Astrocyte of the cerebellum (primary cell): ENCODE measurements around the gene KRT38.

Experiments
- DNase-seq: peaks from one replicate; pipeline ENCODE4 v3.0.0-alpha.2; 2011; ENCODE audit warnings: low read depth
- H3K4me3 ChIP-seq: 2 replicates; pipeline ENCODE4 v1.5.1; 2011; ENCODE audit warnings: mild to moderate bottlenecking, low read depth, low read length, moderate library complexity
- in situ Hi-C: cut with HindIII; loops from 2 replicates; pipeline ENCODE4 v1.10.0; 2017; ENCODE audit warnings: low sequenced_read_pairs
- TF ChIP-seq, protein P1 (sequence below): IDR thresholded peaks from 2 replicates; pipeline ENCODE4 v1.5.1; 2012; ENCODE audit warnings: low read length, low read depth, moderate library complexity, mild to moderate bottlenecking; ENCODE audit errors: missing control alignments

The KRT38 gene

DNA sequence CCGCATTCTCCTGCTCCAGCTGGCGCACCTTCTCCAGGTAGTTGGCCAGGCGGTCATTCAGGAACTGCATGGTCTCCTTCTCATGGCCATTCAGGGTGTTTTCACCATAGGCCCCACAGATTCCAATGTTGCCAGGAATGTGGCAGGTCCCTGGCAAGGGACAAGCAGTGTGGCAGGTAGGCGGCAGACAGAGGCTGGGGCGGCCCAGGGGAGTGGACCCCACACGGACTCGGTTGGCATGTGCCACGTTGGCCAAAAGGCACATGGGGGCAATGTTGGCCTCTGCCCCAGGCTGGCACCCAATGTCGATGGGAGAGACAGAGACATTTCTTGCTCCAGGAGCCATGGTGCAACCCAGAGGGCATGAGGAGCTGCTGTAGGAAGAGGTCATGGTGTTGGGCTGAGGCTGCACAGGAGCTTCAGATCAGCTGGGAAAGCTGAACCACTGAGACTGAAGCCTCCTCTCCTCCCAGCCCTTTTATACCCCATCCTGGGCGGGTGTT is at the start of gene KRT38:
Gene KRT38, minus strand, starts transcription at position 453 of the 503 bp plus-strand sequence. Its CDS starts 62 bp downstream, at position 391.
- in situ Hi-C loops: no loop called here
- H3K4me3 ChIP-seq: no peak within 1 kb of the TSS
- TF ChIP-seq, protein P1, sequence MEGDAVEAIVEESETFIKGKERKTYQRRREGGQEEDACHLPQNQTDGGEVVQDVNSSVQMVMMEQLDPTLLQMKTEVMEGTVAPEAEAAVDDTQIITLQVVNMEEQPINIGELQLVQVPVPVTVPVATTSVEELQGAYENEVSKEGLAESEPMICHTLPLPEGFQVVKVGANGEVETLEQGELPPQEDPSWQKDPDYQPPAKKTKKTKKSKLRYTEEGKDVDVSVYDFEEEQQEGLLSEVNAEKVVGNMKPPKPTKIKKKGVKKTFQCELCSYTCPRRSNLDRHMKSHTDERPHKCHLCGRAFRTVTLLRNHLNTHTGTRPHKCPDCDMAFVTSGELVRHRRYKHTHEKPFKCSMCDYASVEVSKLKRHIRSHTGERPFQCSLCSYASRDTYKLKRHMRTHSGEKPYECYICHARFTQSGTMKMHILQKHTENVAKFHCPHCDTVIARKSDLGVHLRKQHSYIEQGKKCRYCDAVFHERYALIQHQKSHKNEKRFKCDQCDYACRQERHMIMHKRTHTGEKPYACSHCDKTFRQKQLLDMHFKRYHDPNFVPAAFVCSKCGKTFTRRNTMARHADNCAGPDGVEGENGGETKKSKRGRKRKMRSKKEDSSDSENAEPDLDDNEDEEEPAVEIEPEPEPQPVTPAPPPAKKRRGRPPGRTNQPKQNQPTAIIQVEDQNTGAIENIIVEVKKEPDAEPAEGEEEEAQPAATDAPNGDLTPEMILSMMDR: no peak
- DNase-seq: no peak

DNA sequence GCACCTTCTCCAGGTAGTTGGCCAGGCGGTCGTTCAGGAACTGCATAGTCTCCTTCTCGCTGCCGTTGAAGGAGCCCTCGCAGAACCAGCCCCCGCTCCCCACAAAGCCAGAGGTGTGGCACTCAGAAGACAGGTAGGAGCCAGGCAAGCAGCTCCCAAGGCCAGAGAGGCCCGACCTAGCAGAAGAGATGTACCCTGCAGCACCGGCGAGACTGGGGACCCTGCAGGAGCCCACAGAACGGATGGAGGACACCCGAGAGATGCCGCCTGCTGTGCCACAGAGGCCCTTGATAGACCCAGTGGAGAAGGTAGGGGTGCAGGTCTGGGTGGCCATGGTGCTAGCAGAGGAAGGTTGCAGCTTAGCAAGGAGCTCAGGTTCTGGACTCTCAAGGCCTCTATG is 48.7 kb upstream of the KRT38 start, which contains the start of gene KRT36:
Gene KRT36, minus strand, starts transcription at position 380 of the 400 bp plus-strand sequence. Its CDS starts 46 bp downstream, at position 334.
- H3K4me3 ChIP-seq: no peak within 1 kb of the TSS
- no peak for DNase-seq
- TF ChIP-seq, protein P1: no peak
- in situ Hi-C loops: no loop called here

DNA sequence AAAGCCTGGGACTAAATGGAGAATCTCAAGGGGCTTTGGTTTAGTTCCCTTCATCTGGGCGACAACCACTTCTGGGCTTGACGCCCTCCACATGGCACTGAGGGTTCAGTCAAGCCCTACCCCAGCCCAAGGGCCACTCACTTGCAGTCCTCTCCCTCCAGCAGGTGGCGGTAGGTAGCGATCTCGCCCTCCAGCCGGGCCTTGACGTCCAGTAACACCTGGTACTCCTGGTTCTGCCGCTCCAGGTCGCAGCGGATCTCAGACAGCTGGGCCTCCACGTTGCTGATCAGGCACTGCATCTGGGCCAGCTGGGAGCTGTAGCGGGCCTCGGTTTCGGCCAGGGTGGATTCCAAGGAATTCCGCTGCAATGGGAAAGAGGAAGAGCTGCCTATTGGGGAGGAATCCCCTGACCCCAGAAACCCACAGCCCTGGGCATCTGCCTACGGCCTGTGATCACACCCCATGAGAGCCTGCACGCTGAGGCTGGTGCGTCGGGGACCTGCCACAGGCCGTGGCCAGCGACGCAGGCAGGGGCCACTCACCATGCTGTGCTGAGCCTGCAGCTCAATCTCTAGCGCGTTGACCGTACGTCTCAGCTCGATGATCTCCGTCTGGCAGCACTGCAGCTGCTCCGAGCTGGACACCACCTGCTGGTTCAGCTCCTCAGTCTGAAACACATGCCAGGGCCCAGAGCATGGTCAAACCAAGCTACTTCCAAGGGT is 46.2 kb upstream of the KRT38 start:
- in situ Hi-C loops: no loop called here
- TF ChIP-seq, protein P1: peak; percentile 28
- no peak overlapping the region for H3K4me3 ChIP-seq
- no peak for DNase-seq

DNA sequence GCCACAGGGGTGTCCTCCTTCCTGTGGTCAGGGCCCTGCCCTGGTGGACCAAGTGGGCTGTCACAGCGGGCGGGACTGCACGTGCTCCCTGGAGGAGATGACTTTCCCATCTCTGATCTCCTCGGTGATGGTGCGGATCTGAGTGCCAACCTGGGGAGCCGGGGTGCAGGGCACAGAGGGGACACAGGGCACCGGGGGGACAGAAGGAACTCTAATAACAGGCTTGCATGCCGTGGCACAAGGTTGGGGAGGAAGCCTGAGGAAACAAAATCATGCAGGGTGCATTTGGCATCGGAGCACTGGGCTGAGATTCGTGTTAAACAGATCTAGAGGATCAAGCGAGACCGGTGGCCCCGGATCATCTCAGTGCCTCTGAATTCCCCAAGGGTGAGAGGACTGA is 45.5 kb upstream of the KRT38 start:
- in situ Hi-C loops: no loop called here
- H3K4me3 ChIP-seq: no peak overlapping the region
- TF ChIP-seq, protein P1: no peak
- DNase-seq: no peak

DNA sequence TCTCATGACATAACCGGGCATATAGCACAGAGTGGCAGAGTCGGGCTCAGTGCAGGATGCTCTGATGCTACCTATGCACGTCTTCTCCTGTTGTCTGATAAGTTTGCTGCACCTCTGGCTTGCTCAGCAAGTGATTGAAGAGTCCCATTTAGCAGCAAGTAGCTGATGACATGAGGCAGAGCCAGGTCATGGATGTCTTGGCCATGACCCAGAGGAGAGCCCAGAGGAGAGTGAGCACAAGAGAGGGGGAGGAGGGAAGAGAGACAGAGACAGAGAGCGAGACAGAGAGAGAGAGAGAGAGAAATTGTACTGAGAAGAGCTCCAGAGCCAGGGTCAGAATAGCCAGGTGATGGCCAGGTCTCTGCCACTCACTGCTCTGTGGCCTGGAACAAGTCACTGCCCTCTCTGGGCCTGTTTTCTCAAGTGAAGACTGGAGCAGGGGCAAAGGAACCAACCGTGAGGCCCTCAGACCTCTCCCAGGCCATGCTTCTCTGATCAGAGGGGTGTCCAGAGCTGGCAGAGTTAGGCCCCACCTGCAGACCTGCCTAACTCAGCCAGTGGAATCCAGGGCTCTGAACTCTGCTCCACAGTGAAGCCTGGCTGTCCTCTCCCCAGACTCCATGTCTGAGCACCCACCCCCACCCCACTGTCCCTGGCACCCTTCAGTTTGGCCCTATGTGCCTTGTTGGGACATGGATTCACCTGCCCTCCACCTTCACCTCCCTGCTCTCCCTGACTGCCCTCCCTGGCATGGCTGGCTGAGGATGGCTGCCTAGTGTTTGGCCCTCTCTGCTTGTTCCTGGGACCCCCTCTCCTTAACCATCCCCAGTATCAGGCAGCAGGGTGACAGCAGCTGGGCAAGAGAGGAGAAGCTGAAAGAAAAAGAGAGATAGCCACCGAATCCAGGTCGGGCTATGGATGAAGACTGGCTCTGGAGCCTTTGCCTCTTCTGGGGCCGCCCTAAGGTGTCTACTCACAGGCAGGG is 44.4 kb upstream of the KRT38 start:
- TF ChIP-seq, protein P1: no peak
- no peak for DNase-seq
- no peak overlapping the region for H3K4me3 ChIP-seq
- in situ Hi-C loops: no loop called here
